WTC11 (cell line): Measurements from ENCODE around the gene FBXO15. TPM values are rescaled to one million over a fixed set of nuclear protein-coding genes. Genes with fewer than 3 reads are reported as not detected.

ENCODE experiments used
- ATAC-seq: fragments of 200-7000 bp; cut with Tn5 transposase; 2 replicates; pipeline ENCODE4 v1.10.0; 2021; ENCODE audit warnings: mild to moderate bottlenecking, moderate library complexity
- CTCF ChIA-PET: fragments of 300-600 bp; sonication (Branson Sonifier 250); formaldehyde crosslinking; loops from one replicate; lab custom pipeline; 2021; ENCODE audit warnings: antibody characterized with exemption; lab: Charles Lee
- POLR2A ChIA-PET: fragments of 350-600 bp; sonication (Branson Sonifier 250); formaldehyde crosslinking; loops from one replicate; lab custom pipeline; 2021; ENCODE audit warnings: antibody characterized with exemption; lab: Charles Lee
- DNase-seq: peaks from one replicate; pipeline ENCODE4 v3.0.0; 2021; ENCODE audit warnings: low spot score
- H3K27ac Mint-ChIP-seq: 2 replicates; pipeline ENCODE4 v1.8.0; 2021; ENCODE audit warnings: mixed read lengths
- H3K27me3 Mint-ChIP-seq: 2 replicates; pipeline ENCODE4 v1.8.0; 2021; ENCODE audit warnings: low read depth, mild to moderate bottlenecking, moderate library complexity, mixed read lengths
- H3K36me3 Mint-ChIP-seq: 2 replicates; pipeline ENCODE4 v1.8.0; 2021; ENCODE audit warnings: mixed read lengths
- H3K4me1 Mint-ChIP-seq: 2 replicates; pipeline ENCODE4 v1.8.0; 2022; ENCODE audit warnings: mixed read lengths
- H3K4me3 Mint-ChIP-seq: 2 replicates; pipeline ENCODE4 v1.8.0; 2021; ENCODE audit warnings: mild to moderate bottlenecking, moderate library complexity, mixed read lengths
- H3K9me3 Mint-ChIP-seq: 2 replicates; pipeline ENCODE4 v1.8.0; 2021; ENCODE audit warnings: mixed read lengths
- ELF4 ChIP-seq: sonication (generic); formaldehyde crosslinking; IDR thresholded peaks from 2 replicates; pipeline ENCODE4 v1.8.1; 2022; ENCODE audit warnings: low read depth, mild to moderate bottlenecking, moderate library complexity, missing genetic modification reagents
- HMGA2 ChIP-seq: fragments of 250-450 bp; sonication (Bioruptor Pico); IDR thresholded peaks from 2 replicates; pipeline ENCODE4 v1.4.0; 2021; ENCODE audit warnings: mild to moderate bottlenecking, moderate library complexity
- IRF1 ChIP-seq: sonication (generic); formaldehyde crosslinking; IDR thresholded peaks from 2 replicates; pipeline ENCODE4 v1.8.0; 2023; ENCODE audit warnings: missing genetic modification reagents
- MLX ChIP-seq: sonication (generic); formaldehyde crosslinking; IDR thresholded peaks from 2 replicates; pipeline ENCODE4 v1.8.1; 2023; ENCODE audit warnings: mild to moderate bottlenecking, missing genetic modification reagents, moderate library complexity
- NR3C1 ChIP-seq: sonication (generic); formaldehyde crosslinking; conservative IDR thresholded peaks from 2 replicates; pipeline ENCODE4 v1.8.1; 2023; ENCODE audit warnings: low read depth, mild to moderate bottlenecking, missing genetic modification reagents
- PRRX2 ChIP-seq: fragments of 250-450 bp; sonication (Bioruptor Pico); IDR thresholded peaks from 2 replicates; pipeline ENCODE4 v1.8.0; 2021; ENCODE audit warnings: mild to moderate bottlenecking
- SP1 ChIP-seq: sonication (generic); formaldehyde crosslinking; conservative IDR thresholded peaks from 2 replicates; pipeline ENCODE4 v1.8.1; 2022; ENCODE audit warnings: missing genetic modification reagents
- TP53 ChIP-seq: sonication (generic); formaldehyde crosslinking; IDR thresholded peaks from 2 replicates; pipeline ENCODE4 v1.8.1; 2023; ENCODE audit warnings: mild to moderate bottlenecking, missing genetic modification reagents
- USF2 ChIP-seq: sonication (generic); formaldehyde crosslinking; IDR thresholded peaks from 2 replicates; pipeline ENCODE4 v1.8.1; 2023; ENCODE audit warnings: mild to moderate bottlenecking, missing genetic modification reagents, moderate library complexity
- ZNF396 ChIP-seq: fragments of 250-450 bp; sonication (Bioruptor Pico); IDR thresholded peaks from 2 replicates; pipeline ENCODE4 v1.8.0; 2021; ENCODE audit warnings: mild to moderate bottlenecking, moderate library complexity, borderline replicate concordance
- ZNF423 ChIP-seq: fragments of 250-450 bp; sonication (Bioruptor Pico); IDR thresholded peaks from 2 replicates; pipeline ENCODE4 v2.1.2; 2022; ENCODE audit warnings: mild to moderate bottlenecking, moderate library complexity
- ZNF671 ChIP-seq: fragments of 250-450 bp; sonication (Bioruptor Pico); IDR thresholded peaks from 2 replicates; pipeline ENCODE4 v1.8.0; 2021; ENCODE audit warnings: mild to moderate bottlenecking
- total RNA-seq: library from RNA; stranded (reverse); gene quantifications from 3 replicates; pipeline ENCODE4 v1.2.3, GENCODE V29; 2021
- TF ChIP-seq, protein P1 (sequence below): sonication (generic); formaldehyde crosslinking; IDR thresholded peaks from 2 replicates; pipeline ENCODE4 v1.8.1; 2023; ENCODE audit warnings: mild to moderate bottlenecking, missing genetic modification reagents
- TF ChIP-seq, protein P2 (sequence below): sonication (generic); formaldehyde crosslinking; IDR thresholded peaks from 2 replicates; pipeline ENCODE4 v1.8.1; 2023; ENCODE audit warnings: mild to moderate bottlenecking, moderate library complexity, missing genetic modification reagents
- TF ChIP-seq, protein P3 (sequence below): sonication (generic); formaldehyde crosslinking; IDR thresholded peaks from 2 replicates; pipeline ENCODE4 v1.8.1; 2023; ENCODE audit warnings: mild to moderate bottlenecking, missing genetic modification reagents, borderline replicate concordance
- TF ChIP-seq, protein P4 (sequence below): sonication (generic); formaldehyde crosslinking; IDR thresholded peaks from 2 replicates; pipeline ENCODE4 v1.8.0; 2022; ENCODE audit warnings: missing genetic modification reagents

Gene FBXO15
- total RNA-seq, 1 experiment from 2014 or later: 0.96 TPM

- ATAC-seq (no peak), DNase-seq (no peak)
- H3K27ac Mint-ChIP-seq: no peak overlapping the region
- no peak overlapping the region for H3K4me3 Mint-ChIP-seq
- POLR2A ChIA-PET: no interaction called here
- H3K27me3 Mint-ChIP-seq: no peaks in the 10 kb centered on the region; the same call in 1 of the 2 replicates
- TF ChIP-seq ZNF396 (CRISPR knock-in tag): no peak
- no peak for TF ChIP-seq ZNF671 (CRISPR knock-in tag)
- TF ChIP-seq, protein P1, sequence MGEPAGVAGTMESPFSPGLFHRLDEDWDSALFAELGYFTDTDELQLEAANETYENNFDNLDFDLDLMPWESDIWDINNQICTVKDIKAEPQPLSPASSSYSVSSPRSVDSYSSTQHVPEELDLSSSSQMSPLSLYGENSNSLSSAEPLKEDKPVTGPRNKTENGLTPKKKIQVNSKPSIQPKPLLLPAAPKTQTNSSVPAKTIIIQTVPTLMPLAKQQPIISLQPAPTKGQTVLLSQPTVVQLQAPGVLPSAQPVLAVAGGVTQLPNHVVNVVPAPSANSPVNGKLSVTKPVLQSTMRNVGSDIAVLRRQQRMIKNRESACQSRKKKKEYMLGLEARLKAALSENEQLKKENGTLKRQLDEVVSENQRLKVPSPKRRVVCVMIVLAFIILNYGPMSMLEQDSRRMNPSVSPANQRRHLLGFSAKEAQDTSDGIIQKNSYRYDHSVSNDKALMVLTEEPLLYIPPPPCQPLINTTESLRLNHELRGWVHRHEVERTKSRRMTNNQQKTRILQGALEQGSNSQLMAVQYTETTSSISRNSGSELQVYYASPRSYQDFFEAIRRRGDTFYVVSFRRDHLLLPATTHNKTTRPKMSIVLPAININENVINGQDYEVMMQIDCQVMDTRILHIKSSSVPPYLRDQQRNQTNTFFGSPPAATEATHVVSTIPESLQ (CRISPR knock-in tag): no peak
- TF ChIP-seq PRRX2: no peak
- TF ChIP-seq NR3C1: no peak
- TF ChIP-seq, protein P2, sequence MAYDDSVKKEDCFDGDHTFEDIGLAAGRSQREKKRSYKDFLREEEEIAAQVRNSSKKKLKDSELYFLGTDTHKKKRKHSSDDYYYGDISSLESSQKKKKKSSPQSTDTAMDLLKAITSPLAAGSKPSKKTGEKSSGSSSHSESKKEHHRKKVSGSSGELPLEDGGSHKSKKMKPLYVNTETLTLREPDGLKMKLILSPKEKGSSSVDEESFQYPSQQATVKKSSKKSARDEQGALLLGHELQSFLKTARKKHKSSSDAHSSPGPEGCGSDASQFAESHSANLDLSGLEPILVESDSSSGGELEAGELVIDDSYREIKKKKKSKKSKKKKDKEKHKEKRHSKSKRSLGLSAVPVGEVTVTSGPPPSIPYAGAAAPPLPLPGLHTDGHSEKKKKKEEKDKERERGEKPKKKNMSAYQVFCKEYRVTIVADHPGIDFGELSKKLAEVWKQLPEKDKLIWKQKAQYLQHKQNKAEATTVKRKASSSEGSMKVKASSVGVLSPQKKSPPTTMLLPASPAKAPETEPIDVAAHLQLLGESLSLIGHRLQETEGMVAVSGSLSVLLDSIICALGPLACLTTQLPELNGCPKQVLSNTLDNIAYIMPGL (CRISPR knock-in tag): no peak
- no peak for TF ChIP-seq TP53
- no peak for TF ChIP-seq ELF4 (CRISPR knock-in tag)
- TF ChIP-seq MLX (CRISPR knock-in tag): no peak
- H3K9me3 Mint-ChIP-seq: no peaks in the 10 kb centered on the region
- H3K36me3 Mint-ChIP-seq: no peaks in the 10 kb centered on the region
- CTCF ChIA-PET: no interaction called here
- H3K4me1 Mint-ChIP-seq: no peaks in the 10 kb centered on the region
Measured at GRCh38 chr18:74173434-74173750, 25.8 kb upstream of the FBXO15 start.

DNA sequence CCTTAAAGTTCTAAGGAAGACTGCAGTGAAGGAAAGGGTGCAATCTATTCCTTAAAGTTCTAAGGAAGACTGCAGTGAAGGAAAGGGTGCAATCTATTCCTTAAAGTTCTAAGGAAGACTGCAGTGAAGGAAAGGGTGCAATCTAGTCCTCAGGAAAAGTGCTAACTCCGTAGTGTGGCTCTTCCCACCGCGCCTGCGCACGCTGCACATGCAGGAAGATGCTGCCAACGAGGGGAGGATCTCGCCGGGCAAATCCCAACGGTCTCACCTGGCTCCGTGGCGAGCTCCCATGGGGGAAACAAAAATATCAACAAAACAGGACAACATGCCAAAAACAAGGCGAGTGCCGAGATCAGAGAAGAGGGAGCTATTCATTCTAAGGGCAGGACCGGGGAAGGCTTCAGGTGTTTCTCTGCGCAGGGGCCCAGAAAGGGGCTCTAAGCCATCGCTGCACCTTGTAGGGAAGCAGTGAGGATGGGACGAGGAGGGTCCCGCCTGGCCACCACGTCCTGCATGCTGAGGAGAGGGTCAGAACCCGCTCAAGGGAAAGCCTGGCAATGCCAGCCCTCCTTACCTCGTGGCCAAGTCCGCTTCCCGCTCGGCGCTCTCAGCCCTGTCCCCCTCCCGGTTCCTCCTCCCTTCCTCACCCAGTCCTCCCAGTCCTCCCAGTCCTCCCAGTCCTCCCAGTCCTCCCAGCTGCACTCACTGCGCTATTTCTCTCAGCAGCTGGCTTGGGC, 25.2 kb upstream of the FBXO15 start:
- ATAC-seq: no peak
- Mint-ChIP-seq H3K4me1 (no peaks in the 10 kb centered on the region), H3K27ac (no peak overlapping the region), H3K4me3 (no peak overlapping the region), H3K27me3 (no peaks in the 10 kb centered on the region; the same call in 1 of the 2 replicates), H3K9me3 (no peaks in the 10 kb centered on the region), H3K36me3 (no peaks in the 10 kb centered on the region)
- no peak for TF ChIP-seq SP1 (CRISPR knock-in tag)
- CTCF ChIA-PET: no interaction called here
- POLR2A ChIA-PET: no interaction called here
- DNase-seq: no peak

- no peaks in the 10 kb centered on the region for H3K9me3 Mint-ChIP-seq
- no peak overlapping the region for H3K27ac Mint-ChIP-seq
- POLR2A ChIA-PET: no interaction called here
- CTCF ChIA-PET: interaction anchor here (0.7 kb wide), 1 partner anchor 116 kb away, joined by 4 read pairs; no protein-coding TSS in a partner anchor
- no peaks in the 10 kb centered on the region for H3K4me1 Mint-ChIP-seq
- no peak overlapping the region for H3K4me3 Mint-ChIP-seq
- no peak for ATAC-seq
- no peak for DNase-seq
- H3K36me3 Mint-ChIP-seq: no peaks in the 10 kb centered on the region
- no peaks in the 10 kb centered on the region; the same call in 1 of the 2 replicates for H3K27me3 Mint-ChIP-seq
- TF ChIP-seq HMGA2 (CRISPR knock-in tag): no peak
- TF ChIP-seq ELF4 (CRISPR knock-in tag): no peak
- no peak for TF ChIP-seq USF2 (CRISPR knock-in tag)
- TF ChIP-seq, protein P3, sequence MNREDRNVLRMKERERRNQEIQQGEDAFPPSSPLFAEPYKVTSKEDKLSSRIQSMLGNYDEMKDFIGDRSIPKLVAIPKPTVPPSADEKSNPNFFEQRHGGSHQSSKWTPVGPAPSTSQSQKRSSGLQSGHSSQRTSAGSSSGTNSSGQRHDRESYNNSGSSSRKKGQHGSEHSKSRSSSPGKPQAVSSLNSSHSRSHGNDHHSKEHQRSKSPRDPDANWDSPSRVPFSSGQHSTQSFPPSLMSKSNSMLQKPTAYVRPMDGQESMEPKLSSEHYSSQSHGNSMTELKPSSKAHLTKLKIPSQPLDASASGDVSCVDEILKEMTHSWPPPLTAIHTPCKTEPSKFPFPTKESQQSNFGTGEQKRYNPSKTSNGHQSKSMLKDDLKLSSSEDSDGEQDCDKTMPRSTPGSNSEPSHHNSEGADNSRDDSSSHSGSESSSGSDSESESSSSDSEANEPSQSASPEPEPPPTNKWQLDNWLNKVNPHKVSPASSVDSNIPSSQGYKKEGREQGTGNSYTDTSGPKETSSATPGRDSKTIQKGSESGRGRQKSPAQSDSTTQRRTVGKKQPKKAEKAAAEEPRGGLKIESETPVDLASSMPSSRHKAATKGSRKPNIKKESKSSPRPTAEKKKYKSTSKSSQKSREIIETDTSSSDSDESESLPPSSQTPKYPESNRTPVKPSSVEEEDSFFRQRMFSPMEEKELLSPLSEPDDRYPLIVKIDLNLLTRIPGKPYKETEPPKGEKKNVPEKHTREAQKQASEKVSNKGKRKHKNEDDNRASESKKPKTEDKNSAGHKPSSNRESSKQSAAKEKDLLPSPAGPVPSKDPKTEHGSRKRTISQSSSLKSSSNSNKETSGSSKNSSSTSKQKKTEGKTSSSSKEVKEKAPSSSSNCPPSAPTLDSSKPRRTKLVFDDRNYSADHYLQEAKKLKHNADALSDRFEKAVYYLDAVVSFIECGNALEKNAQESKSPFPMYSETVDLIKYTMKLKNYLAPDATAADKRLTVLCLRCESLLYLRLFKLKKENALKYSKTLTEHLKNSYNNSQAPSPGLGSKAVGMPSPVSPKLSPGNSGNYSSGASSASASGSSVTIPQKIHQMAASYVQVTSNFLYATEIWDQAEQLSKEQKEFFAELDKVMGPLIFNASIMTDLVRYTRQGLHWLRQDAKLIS (CRISPR knock-in tag): no peak
- TF ChIP-seq, protein P4, sequence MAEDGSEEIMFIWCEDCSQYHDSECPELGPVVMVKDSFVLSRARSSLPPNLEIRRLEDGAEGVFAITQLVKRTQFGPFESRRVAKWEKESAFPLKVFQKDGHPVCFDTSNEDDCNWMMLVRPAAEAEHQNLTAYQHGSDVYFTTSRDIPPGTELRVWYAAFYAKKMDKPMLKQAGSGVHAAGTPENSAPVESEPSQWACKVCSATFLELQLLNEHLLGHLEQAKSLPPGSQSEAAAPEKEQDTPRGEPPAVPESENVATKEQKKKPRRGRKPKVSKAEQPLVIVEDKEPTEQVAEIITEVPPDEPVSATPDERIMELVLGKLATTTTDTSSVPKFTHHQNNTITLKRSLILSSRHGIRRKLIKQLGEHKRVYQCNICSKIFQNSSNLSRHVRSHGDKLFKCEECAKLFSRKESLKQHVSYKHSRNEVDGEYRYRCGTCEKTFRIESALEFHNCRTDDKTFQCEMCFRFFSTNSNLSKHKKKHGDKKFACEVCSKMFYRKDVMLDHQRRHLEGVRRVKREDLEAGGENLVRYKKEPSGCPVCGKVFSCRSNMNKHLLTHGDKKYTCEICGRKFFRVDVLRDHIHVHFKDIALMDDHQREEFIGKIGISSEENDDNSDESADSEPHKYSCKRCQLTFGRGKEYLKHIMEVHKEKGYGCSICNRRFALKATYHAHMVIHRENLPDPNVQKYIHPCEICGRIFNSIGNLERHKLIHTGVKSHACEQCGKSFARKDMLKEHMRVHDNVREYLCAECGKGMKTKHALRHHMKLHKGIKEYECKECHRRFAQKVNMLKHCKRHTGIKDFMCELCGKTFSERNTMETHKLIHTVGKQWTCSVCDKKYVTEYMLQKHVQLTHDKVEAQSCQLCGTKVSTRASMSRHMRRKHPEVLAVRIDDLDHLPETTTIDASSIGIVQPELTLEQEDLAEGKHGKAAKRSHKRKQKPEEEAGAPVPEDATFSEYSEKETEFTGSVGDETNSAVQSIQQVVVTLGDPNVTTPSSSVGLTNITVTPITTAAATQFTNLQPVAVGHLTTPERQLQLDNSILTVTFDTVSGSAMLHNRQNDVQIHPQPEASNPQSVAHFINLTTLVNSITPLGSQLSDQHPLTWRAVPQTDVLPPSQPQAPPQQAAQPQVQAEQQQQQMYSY (CRISPR knock-in tag): no peak
- TF ChIP-seq IRF1 (CRISPR knock-in tag): no peak
- TF ChIP-seq NR3C1: no peak
- no peak for TF ChIP-seq ZNF423 (CRISPR knock-in tag)
- no peak for TF ChIP-seq ZNF671 (CRISPR knock-in tag)
Measured at GRCh38 chr18:74171910-74172606, 24.4 kb upstream of the FBXO15 start.
